Measurements from ENCODE around the gene SMCO2. TPM values are rescaled to one million over a fixed set of nuclear protein-coding genes. Genes with fewer than 3 reads are reported as not detected.

SMCO2 gene
- total and polyA plus RNA-seq, 4 donors: not detected

DNA sequence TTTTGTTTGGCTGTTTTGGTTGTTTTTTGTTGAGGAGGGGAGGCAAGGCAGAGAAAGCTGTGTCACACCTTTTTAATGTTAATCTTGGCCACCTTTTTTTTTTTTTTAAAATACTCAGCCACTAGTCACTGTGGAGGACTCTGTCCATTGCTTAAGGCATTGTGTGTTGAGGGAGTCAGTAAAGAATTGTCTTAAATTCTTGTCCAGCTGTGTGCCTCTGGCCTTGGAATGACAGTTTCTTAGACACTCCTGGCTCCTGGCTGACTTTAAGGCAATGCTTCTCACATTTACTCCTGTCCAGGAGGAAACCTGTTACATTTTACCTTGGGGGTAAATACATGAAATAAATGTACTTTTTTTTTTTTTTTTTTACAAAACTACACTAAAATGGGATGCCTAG is 18.1 kb upstream of the SMCO2 start (continued):
- no peak for TF ChIP-seq FOXA2 (IDR thresholded peaks at IDR 0.05)
- TF ChIP-seq EGR1 (IDR thresholded peaks at IDR 0.05; ENCODE audit: low read depth in 2 of 2): no peak
- no peak for TF ChIP-seq JUND (IDR thresholded peaks at IDR 0.05)
- TF ChIP-seq HNF4A (conservative IDR thresholded peaks at IDR 0.05): no peak
- no peak for TF ChIP-seq HNF4G (IDR thresholded peaks at IDR 0.05)
- no peak for TF ChIP-seq TAF1 (conservative IDR thresholded peaks at IDR 0.05)
- TF ChIP-seq, protein P1, sequence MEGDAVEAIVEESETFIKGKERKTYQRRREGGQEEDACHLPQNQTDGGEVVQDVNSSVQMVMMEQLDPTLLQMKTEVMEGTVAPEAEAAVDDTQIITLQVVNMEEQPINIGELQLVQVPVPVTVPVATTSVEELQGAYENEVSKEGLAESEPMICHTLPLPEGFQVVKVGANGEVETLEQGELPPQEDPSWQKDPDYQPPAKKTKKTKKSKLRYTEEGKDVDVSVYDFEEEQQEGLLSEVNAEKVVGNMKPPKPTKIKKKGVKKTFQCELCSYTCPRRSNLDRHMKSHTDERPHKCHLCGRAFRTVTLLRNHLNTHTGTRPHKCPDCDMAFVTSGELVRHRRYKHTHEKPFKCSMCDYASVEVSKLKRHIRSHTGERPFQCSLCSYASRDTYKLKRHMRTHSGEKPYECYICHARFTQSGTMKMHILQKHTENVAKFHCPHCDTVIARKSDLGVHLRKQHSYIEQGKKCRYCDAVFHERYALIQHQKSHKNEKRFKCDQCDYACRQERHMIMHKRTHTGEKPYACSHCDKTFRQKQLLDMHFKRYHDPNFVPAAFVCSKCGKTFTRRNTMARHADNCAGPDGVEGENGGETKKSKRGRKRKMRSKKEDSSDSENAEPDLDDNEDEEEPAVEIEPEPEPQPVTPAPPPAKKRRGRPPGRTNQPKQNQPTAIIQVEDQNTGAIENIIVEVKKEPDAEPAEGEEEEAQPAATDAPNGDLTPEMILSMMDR (IDR thresholded peaks at IDR 0.05; ENCODE audit: low read depth, low read length, missing input control): no peak

DNA sequence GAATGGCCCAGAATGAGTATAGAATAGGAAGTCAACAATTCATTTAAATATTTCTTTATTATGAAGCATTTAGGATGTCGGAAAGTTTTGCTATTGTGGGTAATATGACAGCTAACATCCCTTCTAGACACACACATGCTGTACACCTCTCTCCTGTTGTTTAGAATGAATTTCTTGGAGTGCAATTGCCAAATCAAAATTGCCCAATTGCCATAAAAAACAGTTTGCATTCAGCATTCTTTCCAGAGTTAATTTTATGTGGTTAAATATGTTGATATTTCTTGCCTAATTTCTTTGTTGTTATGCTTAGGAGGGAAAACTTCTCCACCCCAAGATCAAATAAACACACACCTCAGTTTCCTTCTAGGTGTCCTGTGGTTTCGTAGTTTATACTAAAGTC is 16.9 kb upstream of the SMCO2 start:
- Histone ChIP-seq H3K9ac (ENCODE audit: low read depth in 1 of 2, low read length in 2 of 2) (no peak overlapping the region), H3K27me3 (ENCODE audit: control insufficient read depth in 4 of 4, insufficient read depth in 4 of 4, low read length in 3 of 4) (no peaks in the 10 kb centered on the region), H3K9me3 (ENCODE audit: control insufficient read depth in 4 of 4, low read length in 3 of 4) (no peaks in the 10 kb centered on the region), H3K4me1 (ENCODE audit: control insufficient read depth in 4 of 4, insufficient read depth in 4 of 4, low read length in 3 of 4) (peaks cover 0 to 2% (median 0%) of the 10 kb centered on the region in 4 donors), H3K4me3 (ENCODE audit: low read depth in 1 of 3, low read length in 3 of 3) (no peak overlapping the region), H3K27ac (ENCODE audit: low read depth in 1 of 2, low read length in 2 of 2) (no peak overlapping the region), H3K36me3 (ENCODE audit: control insufficient read depth in 4 of 4, insufficient read depth in 3 of 4, low read depth in 1 of 4, low read length in 3 of 4) (no peaks in the 10 kb centered on the region)
- TF ChIP-seq YY1 (IDR thresholded peaks at IDR 0.05): no peak
- TF ChIP-seq, protein P2, sequence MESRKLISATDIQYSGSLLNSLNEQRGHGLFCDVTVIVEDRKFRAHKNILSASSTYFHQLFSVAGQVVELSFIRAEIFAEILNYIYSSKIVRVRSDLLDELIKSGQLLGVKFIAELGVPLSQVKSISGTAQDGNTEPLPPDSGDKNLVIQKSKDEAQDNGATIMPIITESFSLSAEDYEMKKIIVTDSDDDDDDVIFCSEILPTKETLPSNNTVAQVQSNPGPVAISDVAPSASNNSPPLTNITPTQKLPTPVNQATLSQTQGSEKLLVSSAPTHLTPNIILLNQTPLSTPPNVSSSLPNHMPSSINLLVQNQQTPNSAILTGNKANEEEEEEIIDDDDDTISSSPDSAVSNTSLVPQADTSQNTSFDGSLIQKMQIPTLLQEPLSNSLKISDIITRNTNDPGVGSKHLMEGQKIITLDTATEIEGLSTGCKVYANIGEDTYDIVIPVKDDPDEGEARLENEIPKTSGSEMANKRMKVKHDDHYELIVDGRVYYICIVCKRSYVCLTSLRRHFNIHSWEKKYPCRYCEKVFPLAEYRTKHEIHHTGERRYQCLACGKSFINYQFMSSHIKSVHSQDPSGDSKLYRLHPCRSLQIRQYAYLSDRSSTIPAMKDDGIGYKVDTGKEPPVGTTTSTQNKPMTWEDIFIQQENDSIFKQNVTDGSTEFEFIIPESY (IDR thresholded peaks at IDR 0.05): no peak
- no peak for TF ChIP-seq GABPA (IDR thresholded peaks at IDR 0.05 in 1 of 2, conservative IDR thresholded peaks at IDR 0.05 in 1 of 2)
- TF ChIP-seq TAF1 (conservative IDR thresholded peaks at IDR 0.05): no peak
- no peak for TF ChIP-seq EGR1 (IDR thresholded peaks at IDR 0.05; ENCODE audit: low read depth in 2 of 2)
- TF ChIP-seq, protein P3, sequence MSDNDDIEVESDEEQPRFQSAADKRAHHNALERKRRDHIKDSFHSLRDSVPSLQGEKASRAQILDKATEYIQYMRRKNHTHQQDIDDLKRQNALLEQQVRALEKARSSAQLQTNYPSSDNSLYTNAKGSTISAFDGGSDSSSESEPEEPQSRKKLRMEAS (IDR thresholded peaks at IDR 0.05): no peak
- TF ChIP-seq RXRA (IDR thresholded peaks at IDR 0.05): no peak
- TF ChIP-seq, protein P1 (IDR thresholded peaks at IDR 0.05; ENCODE audit: low read depth, low read length, missing input control): no peak
- TF ChIP-seq FOXA2 (IDR thresholded peaks at IDR 0.05): no peak
- TF ChIP-seq, protein P4, sequence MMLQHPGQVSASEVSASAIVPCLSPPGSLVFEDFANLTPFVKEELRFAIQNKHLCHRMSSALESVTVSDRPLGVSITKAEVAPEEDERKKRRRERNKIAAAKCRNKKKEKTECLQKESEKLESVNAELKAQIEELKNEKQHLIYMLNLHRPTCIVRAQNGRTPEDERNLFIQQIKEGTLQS (IDR thresholded peaks at IDR 0.05): no peak
- TF ChIP-seq NR2F2 (IDR thresholded peaks at IDR 0.05): no peak
- TF ChIP-seq FOXA1 (IDR thresholded peaks at IDR 0.05): no peak
- no peak for TF ChIP-seq SP1 (IDR thresholded peaks at IDR 0.05)
- no peak for TF ChIP-seq HNF4A (conservative IDR thresholded peaks at IDR 0.05)
- DNase-seq (ENCODE audit: low spot score): no peak
- 92% methylated on average over 2 of the region's 2 CpGs for WGBS

All from liver (tissue), 9 donors.